ENCODE results near the gene HTR1B. TPM values are rescaled to one million over a fixed set of nuclear protein-coding genes. Genes with fewer than 3 reads are reported as not detected.

The HTR1B gene
- total RNA-seq = under 1 TPM; 0.19 to 0.32 TPM

- Histone ChIP-seq H3K4me3 (peak within 1 kb of the TSS; percentile 30), H3K9me3 (no peaks in the 10 kb centered on the region), H3K9ac (ENCODE audit: low read depth in 2 of 2, low read length in 2 of 2) (no peak within 1 kb of the TSS), H3K27me3 (peaks cover 39% of the 10 kb centered on the region), H3K27ac (no peak within 1 kb of the TSS), H3K4me1 (no peaks in the 10 kb centered on the region), H3K36me3 (no peaks in the 10 kb centered on the region)
- DNase-seq = peak; percentile 39
- no peak for TF ChIP-seq CTCF (IDR thresholded peaks at IDR 0.05)
- intact Hi-C loops (cut with DNase I) = no loop called here
Measured at GRCh38 chr6:77463308-77463860, at the start of gene HTR1B. Gene HTR1B, minus strand, starts transcription at chr6:77463491. Its CDS starts 88 bp downstream, at chr6:77463403.

GRCh38 chr6:77512554-77512953, 49.3 kb upstream of the HTR1B start:
- DNase-seq = no peak
- Histone ChIP-seq H3K27ac (no peak overlapping the region), H3K9me3 (no peaks in the 10 kb centered on the region), H3K4me1 (no peaks in the 10 kb centered on the region), H3K4me3 (no peak overlapping the region), H3K36me3 (no peaks in the 10 kb centered on the region), H3K27me3 (no peaks in the 10 kb centered on the region), H3K9ac (ENCODE audit: low read depth in 2 of 2, low read length in 2 of 2) (no peak overlapping the region)
- no peak for TF ChIP-seq CTCF (IDR thresholded peaks at IDR 0.05)
- intact Hi-C loops (cut with DNase I) = no loop called here

GRCh38 chr6:77511860-77512259, 48.6 kb upstream of the HTR1B start:
- Histone ChIP-seq H3K27ac (no peak overlapping the region), H3K9ac (ENCODE audit: low read depth in 2 of 2, low read length in 2 of 2) (no peak overlapping the region)

GRCh38 chr6:77502981-77503380, 39.7 kb upstream of the HTR1B start:
- H3K36me3 ChIP-seq = no peaks in the 10 kb centered on the region
- DNase-seq = no peak
- no peak overlapping the region for H3K27ac ChIP-seq
- H3K9me3 ChIP-seq = no peaks in the 10 kb centered on the region
- H3K9ac ChIP-seq (ENCODE audit: low read depth in 2 of 2, low read length in 2 of 2) = no peak overlapping the region
- no peak for TF ChIP-seq CTCF (IDR thresholded peaks at IDR 0.05)
- intact Hi-C loops (cut with DNase I) = no loop called here
- H3K4me3 ChIP-seq = no peak overlapping the region
- H3K4me1 ChIP-seq = no peaks in the 10 kb centered on the region
- H3K27me3 ChIP-seq = no peaks in the 10 kb centered on the region

More at GRCh38 chr6:77511860-77512259, 48.6 kb upstream of the HTR1B start:
- H3K4me1 ChIP-seq = no peaks in the 10 kb centered on the region
- DNase-seq = no peak
- no peak overlapping the region for H3K4me3 ChIP-seq
- H3K36me3 ChIP-seq = no peaks in the 10 kb centered on the region
- no peaks in the 10 kb centered on the region for H3K27me3 ChIP-seq
- no peak for TF ChIP-seq CTCF (IDR thresholded peaks at IDR 0.05)
- H3K9me3 ChIP-seq = no peaks in the 10 kb centered on the region
- intact Hi-C loops (cut with DNase I) = no loop called here

GRCh38 chr6:77492530-77492929, 29.2 kb upstream of the HTR1B start:
- H3K4me1 ChIP-seq = no peaks in the 10 kb centered on the region
- H3K4me3 ChIP-seq = no peak overlapping the region
- TF ChIP-seq CTCF (IDR thresholded peaks at IDR 0.05) = no peak
- no peaks in the 10 kb centered on the region for H3K9me3 ChIP-seq
- intact Hi-C loops (cut with DNase I) = no loop called here
- H3K9ac ChIP-seq (ENCODE audit: low read depth in 2 of 2, low read length in 2 of 2) = no peak overlapping the region
- H3K27ac ChIP-seq = peak overlapping the region; percentile 14
- DNase-seq = peak; percentile 32
- no peaks in the 10 kb centered on the region for H3K36me3 ChIP-seq
- H3K27me3 ChIP-seq = no peaks in the 10 kb centered on the region
